Measurements from ENCODE around the gene NT5DC4.

- TF ChIP-seq EZH2 (IDR thresholded peaks at IDR 0.05; ENCODE audit: borderline replicate concordance, low read length) (no peak), CTCF (IDR thresholded peaks at IDR 0.05; ENCODE audit: low read length) (no peak)
These were observed 21.8 kb upstream of the NT5DC4 start for GRCh38 chr2:112698834-112699515.

Data from OCI-LY1 (cell line).